Measurements from ENCODE around the gene COPS2. TPM values are rescaled to one million over a fixed set of nuclear protein-coding genes. Genes with fewer than 3 reads are reported as not detected.
A peak's percentile ranks its signal among the peaks of the same experiment; 100 is the strongest.
"Not testable (repeated sequence)": the region's sequence is repeated elsewhere in the genome, so short reads cannot be mapped to it uniquely, and the experiment has no call there.

The COPS2 gene
- total RNA-seq: 67.8 TPM

GRCh38 chr15:49155110-49155833 lies at the start of gene COPS2:
Gene COPS2 (minus strand): TSS chr15:49155599. CDS start chr15:49155578, 21 bp downstream.
- DNase-seq (ENCODE audit: low spot score): peak; percentile 97

DNA sequence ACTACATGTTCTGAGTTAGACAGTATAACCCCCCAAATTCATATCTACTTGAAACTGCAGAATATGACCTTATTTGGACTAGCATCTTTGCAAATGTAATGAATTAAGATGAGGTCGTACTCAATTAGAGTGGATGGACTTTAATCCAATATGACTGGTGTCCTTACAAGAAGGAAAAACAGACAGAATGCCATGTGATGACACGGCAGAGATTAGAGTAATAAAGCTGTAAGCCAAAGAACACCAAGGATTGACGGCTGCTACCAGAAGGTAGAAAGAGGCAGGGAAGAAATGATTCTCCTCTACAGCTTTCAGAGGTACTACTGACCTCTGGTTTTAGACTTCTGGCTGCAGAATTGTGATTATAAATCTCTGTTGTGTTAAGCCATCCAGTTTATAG lies 44.9 kb upstream of the COPS2 start:
- DNase-seq (ENCODE audit: low spot score): no peak

- no peak for DNase-seq (ENCODE audit: low spot score)
These were observed 44.3 kb upstream of the COPS2 start for GRCh38 chr15:49199666-49200065.

GRCh38 chr15:49196856-49197255 lies 41.5 kb upstream of the COPS2 start:
- no peak for DNase-seq (ENCODE audit: low spot score)

DNA sequence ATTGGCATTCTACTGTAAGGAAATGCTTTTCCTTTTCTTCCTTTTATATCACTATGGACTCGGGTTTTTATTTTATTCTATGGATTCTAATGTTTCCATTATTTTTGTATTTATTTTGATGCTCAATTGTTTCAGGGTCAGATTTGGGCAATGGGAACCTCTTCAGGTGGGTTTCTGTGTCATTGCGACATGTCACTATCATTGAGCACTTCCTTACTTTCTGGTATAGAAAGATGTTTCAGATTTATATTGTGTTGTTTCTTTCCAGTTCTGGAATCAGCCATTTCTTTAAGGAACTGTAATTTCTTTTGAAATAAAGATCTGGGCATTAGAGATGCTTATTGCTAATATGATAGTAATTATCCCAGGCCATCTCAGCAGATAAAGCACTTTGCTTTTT lies 36.5 kb upstream of the COPS2 start:
- DNase-seq (ENCODE audit: low spot score): no peak

DNA sequence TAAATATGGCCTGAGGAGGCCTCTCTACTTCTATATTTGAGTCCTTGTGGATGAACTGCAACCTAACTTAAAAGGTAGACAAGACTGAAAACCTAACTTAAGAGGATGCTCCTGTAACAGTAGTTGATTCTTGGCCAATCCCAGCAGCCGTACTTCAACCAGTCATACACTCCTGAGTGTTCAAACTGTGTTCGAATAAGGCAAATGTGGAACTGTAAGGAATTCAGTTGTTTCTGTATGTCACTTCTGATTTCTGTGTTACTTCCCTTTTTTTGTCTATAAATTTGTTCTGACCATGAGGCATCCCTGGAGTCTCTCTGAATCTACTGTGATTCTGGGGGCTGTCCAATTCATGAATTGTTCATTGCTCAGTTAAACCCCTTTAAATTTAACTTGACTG lies 35.2 kb upstream of the COPS2 start:
- no peak for DNase-seq (ENCODE audit: low spot score)

- no peak for DNase-seq (ENCODE audit: low spot score)
These were observed 34.2 kb upstream of the COPS2 start for GRCh38 chr15:49189631-49190030.

- no peak for DNase-seq (ENCODE audit: low spot score)
These were observed 33.5 kb upstream of the COPS2 start for GRCh38 chr15:49188933-49189332.

DNA sequence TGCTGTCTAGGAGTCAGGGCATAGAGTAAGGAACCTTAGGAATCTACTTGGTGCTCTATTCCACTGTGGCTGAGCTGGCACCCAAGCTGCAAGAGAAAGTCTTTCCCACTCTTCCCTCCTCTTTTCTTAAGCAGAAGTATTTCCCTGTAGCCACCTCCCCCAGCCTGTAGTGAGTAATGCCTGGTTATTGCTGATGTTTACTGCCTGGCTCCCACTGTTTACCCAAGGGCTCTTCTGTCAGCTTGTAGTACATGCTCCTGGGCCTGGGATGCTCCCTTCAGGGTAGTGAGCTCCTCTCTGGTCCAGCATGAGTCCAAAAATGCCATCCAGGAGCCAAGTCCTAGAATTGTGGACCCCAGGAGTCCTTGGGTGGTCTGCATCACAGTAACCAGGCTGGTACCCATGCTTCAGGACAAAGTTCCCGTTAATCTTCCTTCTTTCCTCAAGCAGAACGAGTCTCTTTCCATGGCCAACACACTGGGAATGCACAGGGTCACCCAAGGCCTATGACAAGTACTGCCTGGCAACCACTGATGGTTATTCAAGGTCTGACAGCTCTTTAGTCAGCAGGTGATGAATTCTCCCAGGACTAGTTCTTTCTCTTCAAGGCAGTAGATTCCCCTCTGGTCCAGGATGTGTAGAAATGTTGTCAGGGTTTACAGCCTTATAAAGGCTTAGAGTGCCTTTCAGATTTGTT lies 32.3 kb upstream of the COPS2 start:
- no peak for DNase-seq (ENCODE audit: low spot score)

GRCh38 chr15:49185473-49185872 lies 30.1 kb upstream of the COPS2 start:
- no peak for DNase-seq (ENCODE audit: low spot score)

GRCh38 chr15:49183741-49184140 lies 28.3 kb upstream of the COPS2 start:
- DNase-seq (ENCODE audit: low spot score): not testable (repeated sequence)

GRCh38 chr15:49182128-49182527 lies 26.7 kb upstream of the COPS2 start:
- no peak for DNase-seq (ENCODE audit: low spot score)

- DNase-seq (ENCODE audit: low spot score): no peak
These were observed 24.2 kb upstream of the COPS2 start for GRCh38 chr15:49179433-49180190.

GRCh38 chr15:49178497-49178896 lies 23.1 kb upstream of the COPS2 start:
- DNase-seq (ENCODE audit: low spot score): no peak

DNA sequence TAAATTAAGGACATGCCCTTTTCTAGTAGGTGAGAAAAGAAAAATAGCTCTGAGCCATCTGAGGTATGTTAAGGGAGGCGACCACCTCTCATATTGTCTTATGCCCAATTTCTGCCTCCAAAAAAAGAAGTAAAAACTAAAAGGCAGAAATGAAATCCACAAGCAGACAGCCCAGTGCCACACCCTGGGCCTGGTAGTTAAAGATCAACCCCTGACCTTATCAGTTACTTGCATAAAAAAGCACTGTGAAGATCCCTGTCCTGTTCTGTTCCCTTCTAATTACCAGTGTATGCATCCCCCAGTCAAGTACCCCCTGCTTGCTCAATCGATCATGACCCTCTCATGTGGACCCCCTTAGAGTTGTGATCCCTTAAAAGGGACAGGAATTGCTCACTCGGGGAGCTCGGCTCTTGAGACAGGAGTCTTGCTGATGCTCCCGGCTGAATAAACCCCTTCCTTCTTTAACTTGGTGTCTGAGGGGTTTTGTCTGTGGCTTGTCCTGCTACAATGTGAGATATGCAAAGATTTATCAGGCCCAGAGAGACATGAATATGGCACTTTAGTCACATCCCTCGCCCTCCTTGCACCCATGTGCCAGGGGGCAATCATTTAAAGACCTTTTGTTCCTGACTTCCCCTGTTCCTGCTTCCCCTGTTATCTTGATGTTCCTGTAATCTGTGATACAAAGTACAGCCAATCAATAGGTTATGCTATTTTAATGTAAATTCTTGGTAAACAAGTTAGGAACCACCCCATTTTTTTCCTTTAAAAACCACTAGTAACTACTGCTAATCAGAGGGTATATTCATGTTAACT lies 20.4 kb upstream of the COPS2 start:
- DNase-seq (ENCODE audit: low spot score): not testable (repeated sequence)

DNA sequence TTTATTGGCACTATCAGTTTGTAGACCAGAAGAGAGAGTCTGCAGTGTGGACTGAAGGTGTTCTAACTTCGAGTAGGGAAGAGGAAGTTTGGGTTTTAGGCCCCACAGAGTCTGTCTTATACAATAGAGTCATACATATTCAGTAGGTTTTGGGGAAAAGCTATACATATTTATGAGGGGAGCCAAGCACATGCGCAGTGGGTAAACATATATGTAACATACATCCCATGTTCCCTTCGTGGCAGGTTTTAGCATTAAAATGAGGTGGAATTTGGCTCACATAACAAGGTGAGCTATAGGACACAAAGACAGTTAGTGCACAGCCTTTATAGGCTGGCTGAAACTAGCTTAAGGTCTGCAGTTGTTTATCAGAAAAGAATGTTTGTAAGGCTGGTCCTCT lies 19.5 kb upstream of the COPS2 start:
- DNase-seq (ENCODE audit: low spot score): no peak

GRCh38 chr15:49171790-49172189 lies 16.4 kb upstream of the COPS2 start:
- no peak for DNase-seq (ENCODE audit: low spot score)

DNA sequence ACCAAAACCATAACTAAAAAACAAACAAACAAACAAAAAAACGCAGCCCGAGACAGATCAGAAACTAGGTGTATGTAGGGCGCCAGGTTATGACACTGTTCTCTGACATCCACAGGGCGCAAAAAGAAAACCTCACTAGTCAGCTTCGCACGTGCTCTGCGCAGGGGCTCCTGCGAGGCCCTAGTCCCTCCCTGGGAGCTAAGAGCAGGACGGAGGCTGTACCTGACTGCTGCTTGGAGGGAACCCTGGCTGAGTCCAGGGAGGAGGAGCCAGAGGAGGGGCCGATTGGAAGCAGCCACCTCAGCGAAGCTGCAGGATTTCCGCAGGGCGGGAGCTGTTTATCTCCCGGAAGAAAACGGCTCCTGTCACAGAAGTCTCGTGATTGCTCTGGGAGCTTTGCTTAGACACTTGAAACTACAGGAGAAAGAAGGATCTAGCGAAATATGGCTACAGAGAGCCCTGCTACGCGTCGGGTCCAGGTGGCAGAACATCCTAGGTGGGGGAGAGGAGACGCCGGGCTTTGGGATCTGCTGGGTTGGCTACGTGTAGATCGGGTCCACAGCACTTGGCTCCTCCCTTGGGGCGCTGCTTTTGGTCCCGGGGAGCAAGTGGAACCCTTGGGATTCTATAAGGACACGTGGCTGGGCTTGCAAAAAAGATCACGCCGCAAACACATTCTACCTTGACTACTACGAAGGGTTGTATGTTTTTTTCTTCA lies 14.6 kb upstream of the COPS2 start, which contains the start of gene GALK2:
Gene GALK2 (plus strand): TSS at position 368 of the 718 bp plus-strand sequence. CDS start 76 bp downstream, at position 444.
- peak; percentile 91 for DNase-seq (ENCODE audit: low spot score)

GRCh38 chr15:49168016-49168415 lies 12.6 kb upstream of the COPS2 start:
- DNase-seq (ENCODE audit: low spot score): no peak

GRCh38 chr15:49164865-49165264 lies 9.5 kb upstream of the COPS2 start:
- no peak for DNase-seq (ENCODE audit: low spot score)

DNA sequence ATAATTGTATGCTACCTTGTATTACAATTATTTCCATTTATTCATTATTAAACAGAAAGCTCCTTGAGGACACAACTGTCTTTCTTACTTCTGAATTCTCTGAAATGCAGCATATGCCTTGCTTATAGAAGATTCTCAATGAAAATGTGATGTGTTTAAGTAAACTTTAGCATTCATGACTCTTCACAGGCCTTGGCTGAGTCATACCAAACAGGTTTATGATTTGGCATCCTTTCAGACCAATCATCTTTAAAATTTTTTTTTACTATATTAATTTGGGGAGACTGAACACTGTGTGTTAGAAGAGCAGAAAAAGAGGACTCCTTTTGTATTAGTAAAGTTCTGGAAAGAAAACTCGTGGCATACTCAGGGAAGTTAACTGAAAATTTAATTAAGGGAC lies 8.3 kb upstream of the COPS2 start:
- DNase-seq (ENCODE audit: low spot score): no peak

Measured in mucosa of gallbladder (tissue), 1 donor.